HCT116 (cell line): Measurements from ENCODE around the gene HLCS. TPM values are rescaled to one million over a fixed set of nuclear protein-coding genes. Genes with fewer than 3 reads are reported as not detected.

Experiments used
- ATAC-seq: fragments of 200-7000 bp; cut with Tn5 transposase; 2 replicates; pipeline ENCODE4 v1.9.1; 2020; ENCODE audit warnings: mild to moderate bottlenecking, moderate library complexity
- BruUV-seq: library from RNA; stranded (reverse); fragments of 400-500 nt; replicated peaks from 2 replicates; lab custom pipeline; 2021; lab: Mats Ljungman, UMichigan
- CTCF ChIA-PET: fragments of 300-600 bp; sonication (Branson Sonifier 250); formaldehyde crosslinking; loops from one replicate; lab custom pipeline; 2021; ENCODE audit warnings: antibody characterized with exemption; lab: Charles Lee
- POLR2A ChIA-PET: fragments of 300-600, 350-600 bp; sonication (Branson Sonifier 250); formaldehyde crosslinking; loops from one replicate; lab custom pipeline; 2021; ENCODE audit warnings: antibody characterized with exemption; lab: Charles Lee
- RAD21 ChIA-PET, 2 experiments: fragments of 300-600 bp; sonication (Branson Sonifier 250); formaldehyde crosslinking; loops; one replicate each; lab custom pipeline; 2023; ENCODE audit warnings: low total read pairs in 2 of 2; ENCODE audit not compliant: uncharacterized antibody in 2 of 2, unreplicated experiment in 2 of 2, low non-redundant PET in 1 of 2; lab: Charles Lee
- DNase-seq: peaks from one replicate; pipeline ENCODE4 v3.0.0-alpha.2; 2010; ENCODE audit warnings: low read depth, low spot score
- H2AFZ ChIP-seq: fragments of 200-600 bp; shearing (Covaris generic), sonication (generic); 2 replicates; pipeline ENCODE4 v1.6.1; 2017; ENCODE audit warnings: low read depth, mixed run types, mixed read lengths, antibody characterized with exemption, low read length; ENCODE audit not compliant: poor library complexity, severe bottlenecking
- H3K27ac ChIP-seq: 2 replicates; pipeline ENCODE4 v1.5.1; 2012; ENCODE audit warnings: low read depth, low read length
- H3K27me3 ChIP-seq: fragments of 200-600 bp; sonication (generic); 2 replicates; pipeline ENCODE4 v1.6.1; 2016; ENCODE audit warnings: mixed run types, low read length, mixed read lengths; ENCODE audit not compliant: insufficient read depth
- H3K36me3 ChIP-seq, 2 experiments: fragments of 200-500 bp in 1 of 2; fragments of 200-600 bp in 1 of 2; sonication (Bioruptor generic) in 1 of 2; sonication (generic) in 1 of 2; 2 replicates each; pipeline versions ENCODE4 v1.5.1 to v1.6.1; 2014 to 2016; ENCODE audit warnings: low read length in 2 of 2, inconsistent platforms in 1 of 2, mixed read lengths in 1 of 2, mixed run types in 1 of 2; ENCODE audit not compliant: insufficient read depth in 2 of 2, control insufficient read depth in 1 of 2
- H3K4me1 ChIP-seq, 2 experiments: fragments of 200-600 bp in 1 of 2; sonication (generic) in 1 of 2; 2 replicates each; pipeline versions ENCODE4 v1.5.1 to v1.6.1; 2012 to 2017; ENCODE audit warnings: low read length in 2 of 2, inconsistent platforms in 1 of 2, mild to moderate bottlenecking in 1 of 2, mixed read lengths in 1 of 2, mixed run types in 1 of 2, moderate library complexity in 1 of 2; ENCODE audit not compliant: insufficient read depth in 2 of 2, control insufficient read depth in 1 of 2
- H3K4me2 ChIP-seq: fragments of 200-600 bp; sonication (generic); 2 replicates; pipeline ENCODE4 v1.6.1; 2017; ENCODE audit warnings: mixed run types, low read length, mixed read lengths
- H3K4me3 ChIP-seq, 2 experiments: fragments of 200-600 bp in 1 of 2; sonication (generic) in 1 of 2; replicated peaks in 1 of 2; 2 replicates each; pipeline ENCODE4 v1.5.1; 2011 to 2016; ENCODE audit warnings: low read length in 2 of 2, control low read depth in 1 of 2, low read depth in 1 of 2, mild to moderate bottlenecking in 1 of 2, mixed read lengths in 1 of 2, mixed run types in 1 of 2
- H3K79me2 ChIP-seq: fragments of 200-600 bp; sonication (generic); 2 replicates; pipeline ENCODE4 v1.6.1; 2017; ENCODE audit warnings: mild to moderate bottlenecking, mixed run types, low read length, moderate library complexity, mixed read lengths; ENCODE audit not compliant: insufficient read depth
- H3K9ac ChIP-seq: fragments of 200-600 bp; sonication (generic); 2 replicates; pipeline ENCODE4 v1.6.1; 2016; ENCODE audit warnings: low read length, mixed read lengths
- H3K9me2 ChIP-seq: fragments of 200-600 bp; sonication (generic), shearing (Covaris generic); 2 replicates; pipeline ENCODE4 v1.6.1; 2017; ENCODE audit warnings: mixed run types, mild to moderate bottlenecking, moderate library complexity; ENCODE audit not compliant: insufficient read depth
- H3K9me3 ChIP-seq, 2 experiments: fragments of 200-500 bp in 1 of 2; fragments of 200-600 bp in 1 of 2; sonication (Bioruptor generic) in 1 of 2; sonication (generic) in 1 of 2; 2 replicates each; pipeline ENCODE4 v1.6.1; 2014 to 2017; ENCODE audit warnings: low read length in 2 of 2, mixed read lengths in 2 of 2, inconsistent platforms in 1 of 2, low read depth in 1 of 2, mild to moderate bottlenecking in 1 of 2, mixed run types in 1 of 2, moderate library complexity in 1 of 2; ENCODE audit not compliant: control insufficient read depth in 1 of 2, insufficient read depth in 1 of 2
- H4K20me1 ChIP-seq: fragments of 200-600 bp; sonication (generic), shearing (Covaris generic); 2 replicates; pipeline ENCODE4 v1.6.1; 2017; ENCODE audit warnings: mixed run types, mild to moderate bottlenecking, moderate library complexity; ENCODE audit not compliant: insufficient read depth
- CBX3 ChIP-seq: IDR thresholded peaks from 2 replicates; pipeline ENCODE4 v1.6.1; 2012; ENCODE audit warnings: low read depth
- CEBPB ChIP-seq: IDR thresholded peaks from 2 replicates; pipeline ENCODE4 v1.6.1; 2012; ENCODE audit warnings: low read depth
- EGR1 ChIP-seq: IDR thresholded peaks from 2 replicates; pipeline ENCODE4 v1.6.1; 2012; ENCODE audit warnings: low read depth
- ELF1 ChIP-seq: IDR thresholded peaks from 2 replicates; pipeline ENCODE4 v1.6.1; 2012; ENCODE audit warnings: low read depth, borderline replicate concordance
- FOSL1 ChIP-seq: IDR thresholded peaks from 2 replicates; pipeline ENCODE4 v1.6.1; 2012; ENCODE audit warnings: low read depth
- MAX ChIP-seq: IDR thresholded peaks from 2 replicates; pipeline ENCODE4 v1.6.1; 2012
- POLR2A ChIP-seq: IDR thresholded peaks from 2 replicates; pipeline ENCODE4 v1.7.0; 2011; ENCODE audit warnings: borderline replicate concordance; ENCODE audit not compliant: insufficient read depth, insufficient read length; ENCODE audit errors: extremely low read depth
- POLR2AphosphoS5 ChIP-seq: IDR thresholded peaks from 2 replicates; pipeline ENCODE4 v1.6.1; 2011; ENCODE audit warnings: mild to moderate bottlenecking, low read depth, low read length, moderate library complexity
- RAD21 ChIP-seq: IDR thresholded peaks from 2 replicates; pipeline ENCODE4 v1.6.1; 2012; ENCODE audit warnings: low read depth, mild to moderate bottlenecking
- SP1 ChIP-seq: IDR thresholded peaks from 2 replicates; pipeline ENCODE4 v1.6.1; 2012; ENCODE audit warnings: low read depth
- TCF7L2 ChIP-seq: IDR thresholded peaks from 2 replicates; pipeline ENCODE4 v1.7.0; 2011; ENCODE audit warnings: borderline replicate concordance, inconsistent platforms; ENCODE audit not compliant: insufficient read depth, insufficient read length; ENCODE audit errors: extremely low read depth
- YY1 ChIP-seq: IDR thresholded peaks from 2 replicates; pipeline ENCODE4 v1.6.1; 2011; ENCODE audit warnings: low read length, low read depth, moderate library complexity, mild to moderate bottlenecking; ENCODE audit not compliant: insufficient replicate concordance; ENCODE audit errors: extremely low read depth
- ZNF274 ChIP-seq: fragments of 200-500 bp; sonication (Bioruptor generic); IDR thresholded peaks from 2 replicates; pipeline ENCODE4 v1.6.1; 2014; ENCODE audit warnings: mild to moderate bottlenecking, low read depth, low read length, inconsistent platforms
- intact Hi-C: fragments of 100-400 bp; cut with micrococcal nuclease; formaldehyde crosslinking; loops from 2 replicates; pipeline ENCODE4 v1.10.0; 2022
- total RNA-seq: library from RNA; stranded (reverse); gene quantifications from one replicate; pipeline ENCODE4 v1.2.1, GENCODE V29; 2021; ENCODE audit not compliant: unreplicated experiment

The HLCS gene
- total RNA-seq, 1 experiment from 2014 or later = 18.5 TPM

- intact Hi-C loops = no loop called here
- Histone ChIP-seq H3K4me1 (peaks cover 8 to 14% of the 10 kb centered on the region in 2 experiments), H3K36me3 (no peaks in the 10 kb centered on the region; a peak in 1 of 4 replicates), H3K79me2 (peaks cover 88% of the 10 kb centered on the region), H2AFZ (no peak overlapping the region), H3K27ac (no peak overlapping the region), H3K9me2 (no peaks in the 10 kb centered on the region), H3K4me3 (no peak overlapping the region), H3K27me3 (no peaks in the 10 kb centered on the region), H3K9me3 (no peaks in the 10 kb centered on the region), H4K20me1 (no peaks in the 10 kb centered on the region), H3K4me2 (no peak overlapping the region), H3K9ac (no peak overlapping the region)
- TF ChIP-seq FOSL1 (no peak), POLR2AphosphoS5 (no peak), CBX3 (no peak), POLR2A (no peak), ZNF274 (no peak), EGR1 (no peak), SP1 (no peak), TCF7L2 (no peak)
- CTCF ChIA-PET = no interaction called here
- ATAC-seq (no peak), DNase-seq (no peak)
- POLR2A ChIA-PET = no interaction called here
- RAD21 ChIA-PET = interaction anchor here in 1 of 2 experiments (1.0 kb wide), 1 partner anchor 305 kb away, joined by 3 read pairs; no protein-coding TSS in a partner anchor
- BruUV-seq = no TSS peak
These were observed 262.1 kb downstream of the HLCS start for GRCh38 chr21:36704281-36704957.

GRCh38 chr21:36703626-36704280, 262.7 kb downstream of the HLCS start:
- no peaks in the 10 kb centered on the region for H4K20me1 ChIP-seq
- H3K36me3 ChIP-seq = no peaks in the 10 kb centered on the region
- ChIA-PET CTCF (no interaction called here), RAD21 (interaction anchor here in 1 of 2 experiments (1.0 kb wide), 1 partner anchor 306 kb away, joined by 3 read pairs; no protein-coding TSS in a partner anchor), POLR2A (no interaction called here)
- no peak for DNase-seq
- H3K79me2 ChIP-seq = peaks cover 89% of the 10 kb centered on the region
- H3K4me1 ChIP-seq = peaks cover 8 to 14% of the 10 kb centered on the region in 2 experiments
- H3K4me3 ChIP-seq = no peak overlapping the region
- no peak overlapping the region for H2AFZ ChIP-seq
- ATAC-seq = no peak
- H3K4me2 ChIP-seq = no peak overlapping the region
- H3K9ac ChIP-seq = no peak overlapping the region
- no peaks in the 10 kb centered on the region for H3K9me3 ChIP-seq
- no peaks in the 10 kb centered on the region for H3K9me2 ChIP-seq
- TF ChIP-seq ELF1 = no peak
- TF ChIP-seq RAD21 = no peak
- TF ChIP-seq CEBPB = no peak
- no peak for TF ChIP-seq MAX
- no peak for TF ChIP-seq EGR1
- TF ChIP-seq TCF7L2 = no peak
- TF ChIP-seq YY1 = no peak
- no TSS peak for BruUV-seq
- no peak overlapping the region for H3K27ac ChIP-seq
- H3K27me3 ChIP-seq = no peaks in the 10 kb centered on the region
- intact Hi-C loops = no loop called here
